GM21528 (cell line): Measurements from ENCODE around the gene PUS10.
"Not testable (repeated sequence)": the region's sequence is repeated elsewhere in the genome, so short reads cannot be mapped to it uniquely, and the experiment has no call there.

Experiments used
- ATAC-seq: cut with Tn5 transposase; IDR thresholded peaks from one replicate; pipeline ENCODE4 v1.9.1; 2021; ENCODE audit warnings: mild to moderate bottlenecking, moderate library complexity; ENCODE audit not compliant: unreplicated experiment, low FRiP score

The PUS10 gene

GRCh38 chr2:61014763-61015162 lies 3.3 kb downstream of the PUS10 start:
- ATAC-seq: no peak

GRCh38 chr2:61013382-61013781 lies 4.7 kb downstream of the PUS10 start:
- ATAC-seq: no peak

GRCh38 chr2:61012303-61012702 lies 5.8 kb downstream of the PUS10 start:
- ATAC-seq: not testable (repeated sequence)

- ATAC-seq: no peak
These were observed 6.4 kb downstream of the PUS10 start for GRCh38 chr2:61011678-61012077.

- ATAC-seq: no peak
These were observed 8.7 kb downstream of the PUS10 start for GRCh38 chr2:61009355-61009754.

GRCh38 chr2:61006486-61007105 lies 11.5 kb downstream of the PUS10 start:
- ATAC-seq: no peak

GRCh38 chr2:61005736-61006135 lies 12.3 kb downstream of the PUS10 start:
- no peak for ATAC-seq

GRCh38 chr2:60998628-60999545 lies 19.2 kb downstream of the PUS10 start:
- no peak for ATAC-seq

GRCh38 chr2:60994131-60994530 lies 23.9 kb downstream of the PUS10 start:
- ATAC-seq: no peak

- peak; percentile 96 for ATAC-seq
These were observed 25.1 kb downstream of the PUS10 start for GRCh38 chr2:60992985-60993392.

- no peak for ATAC-seq
These were observed 26.4 kb downstream of the PUS10 start for GRCh38 chr2:60991644-60992043.

- ATAC-seq: no peak
These were observed 28.8 kb downstream of the PUS10 start for GRCh38 chr2:60989259-60989658.

- ATAC-seq: not testable (repeated sequence)
These were observed 30.4 kb downstream of the PUS10 start for GRCh38 chr2:60987656-60988055.

GRCh38 chr2:60987041-60987440 lies 31.0 kb downstream of the PUS10 start:
- ATAC-seq: no peak

GRCh38 chr2:60984720-60985119 lies 33.3 kb downstream of the PUS10 start:
- peak; percentile 59 for ATAC-seq

GRCh38 chr2:60982066-60982465 lies 36.0 kb downstream of the PUS10 start:
- ATAC-seq: not testable (repeated sequence)

GRCh38 chr2:60980071-60980815 lies 37.8 kb downstream of the PUS10 start:
- no peak for ATAC-seq

- ATAC-seq: no peak
These were observed 38.8 kb downstream of the PUS10 start for GRCh38 chr2:60979231-60979630.

GRCh38 chr2:60977562-60977895 lies 40.5 kb downstream of the PUS10 start:
- ATAC-seq: no peak

GRCh38 chr2:60976875-60977561 lies 41.0 kb downstream of the PUS10 start:
- ATAC-seq: no peak
